T-cell (primary cell): ENCODE measurements around the gene PARVA. TPM values are rescaled to one million over a fixed set of nuclear protein-coding genes. Genes with fewer than 3 reads are reported as not detected.

Experiments used
- ATAC-seq, 4 experiments: fragments of 200-7000 bp in 3 of 4; fragments of 150-1000 bp in 1 of 4; cut with Tn5 transposase; replicated peaks in 1 of 4; 1 replicate in 3 of 4; 2 replicates in 1 of 4; pipeline ENCODE4 v1.10.0; 2021; ENCODE audit warnings: moderate library complexity in 3 of 4, mild to moderate bottlenecking in 2 of 4, moderate number of reproducible peaks in 1 of 4
- CTCF ChIA-PET, 2 donors: fragments of 300-600 bp; sonication (Branson Sonifier 250); formaldehyde crosslinking; loops; one replicate each; lab custom pipeline; 2022; ENCODE audit warnings: antibody characterized with exemption in 2 of 2; lab: Charles Lee
- POLR2A ChIA-PET, 2 donors: fragments of 300-600 bp; sonication (Branson Sonifier 250); formaldehyde crosslinking; loops; one replicate each; lab custom pipeline; 2022; ENCODE audit warnings: antibody characterized with exemption in 2 of 2; lab: Charles Lee
- DNase-seq, 35 experiments: peaks; one replicate each; pipeline versions ENCODE4 v3.0.0 to v3.0.0-alpha.2; 2013 to 2023
- H3K27ac ChIP-seq: one replicate; pipeline ENCODE4 v1.5.1; 2013; ENCODE audit warnings: low read length
- H3K27me3 ChIP-seq, 2 experiments: replicated peaks in 1 of 2; 1 replicate in 1 of 2; 2 replicates in 1 of 2; pipeline versions ENCODE4 v1.6.1 to v1.7.0; 2013; ENCODE audit warnings: low read length in 1 of 2, mixed read lengths in 1 of 2; ENCODE audit not compliant: control insufficient read depth in 2 of 2, insufficient read depth in 2 of 2; ENCODE audit errors: extremely low read depth in 1 of 2
- H3K36me3 ChIP-seq, 2 donors: 1 replicate in 1 of 2; 2 replicates in 1 of 2; pipeline versions ENCODE4 v1.6.1 to v1.7.0; 2013; ENCODE audit warnings: low read length in 1 of 2; ENCODE audit not compliant: control insufficient read depth in 2 of 2, insufficient read depth in 1 of 2; ENCODE audit errors: extremely low read depth in 1 of 2
- H3K4me1 ChIP-seq, 2 experiments: 1 replicate in 1 of 2; 2 replicates in 1 of 2; pipeline versions ENCODE4 v1.6.1 to v1.7.0; 2013; ENCODE audit warnings: low read length in 2 of 2, mixed read lengths in 1 of 2; ENCODE audit not compliant: insufficient read depth in 2 of 2, control insufficient read depth in 1 of 2; ENCODE audit errors: extremely low read depth in 1 of 2
- H3K4me3 ChIP-seq, 2 donors: 1 replicate in 1 of 2; 2 replicates in 1 of 2; pipeline versions ENCODE4 v1.5.1 to v1.7.0; 2013; ENCODE audit warnings: mild to moderate bottlenecking in 2 of 2, low read length in 1 of 2, moderate library complexity in 1 of 2; ENCODE audit not compliant: control insufficient read depth in 1 of 2; ENCODE audit errors: extremely low read depth in 1 of 2
- H3K9me3 ChIP-seq: 2 replicates; pipeline ENCODE4 v1.7.0; 2013
- H3K27ac Mint-ChIP-seq, 2 donors: one replicate each; pipeline ENCODE4 v1.8.0; 2020 to 2021; ENCODE audit warnings: mild to moderate bottlenecking in 2 of 2, mixed read lengths in 2 of 2
- H3K27me3 Mint-ChIP-seq, 2 donors: one replicate each; pipeline ENCODE4 v1.8.0; 2021 to 2022; ENCODE audit warnings: mixed read lengths in 2 of 2
- H3K36me3 Mint-ChIP-seq: one replicate; pipeline ENCODE4 v1.8.0; 2021; ENCODE audit warnings: mixed read lengths
- H3K4me1 Mint-ChIP-seq, 3 donors: one replicate each; pipeline ENCODE4 v1.8.0; 2020 to 2022; ENCODE audit warnings: mixed read lengths in 3 of 3, mild to moderate bottlenecking in 1 of 3
- H3K4me3 Mint-ChIP-seq, 3 donors: one replicate each; pipeline ENCODE4 v1.8.0; 2020 to 2022; ENCODE audit warnings: mild to moderate bottlenecking in 3 of 3, mixed read lengths in 3 of 3, moderate library complexity in 3 of 3
- H3K9me3 Mint-ChIP-seq, 3 donors: one replicate each; pipeline ENCODE4 v1.8.0; 2020 to 2022; ENCODE audit warnings: mixed read lengths in 3 of 3
- WGBS: methylation state at CpG from one replicate; pipeline ENCODE4 v1.1.5; 2013; ENCODE audit warnings: missing lambda C conversion rate; ENCODE audit not compliant: insufficient coverage; 5-methylcytosine and 5-hydroxymethylcytosine counted together
- total RNA-seq, 35 experiments: library from RNA in 6 of 35; stranded (reverse) in 6 of 35; fragments of 120-200 nt in 1 of 35; gene quantifications; one replicate each; pipeline versions ENCODE4 v1.2.1 to v1.2.4 and lab custom pipeline; 2013 to 2026

PARVA gene
- total RNA-seq, result under 1 TPM; 0.41 to 0.93 (median 0.75) TPM
- total RNA-seq (2013), result 1.1 TPM
- 0 to 1.2 (median 0.55) reads per million in 29 experiments for total RNA-seq (lab: John Stamatoyannopoulos, UW)

GRCh38 chr11:12377106-12377823 is at the start of gene PARVA:
TSS of gene PARVA (plus strand) at chr11:12377571. CDS start at chr11:12377648, 77 bp downstream.
- peak within 1 kb of the TSS; percentile 12 for H3K27ac ChIP-seq
- Mint-ChIP-seq H3K27me3 (peaks cover 19 to 34% of the 10 kb centered on the region in 2 donors), H3K4me1 (peaks cover 11 to 15% (median 13%) of the 10 kb centered on the region in 3 donors), H3K9me3 (peaks cover 0 to 9% (median 0%) of the 10 kb centered on the region in 3 donors), H3K27ac (peak within 1 kb of the TSS; percentile 25 to 66), H3K36me3 (no peaks in the 10 kb centered on the region), H3K4me3 (peak within 1 kb of the TSS; percentile 70 to 78 (median 77))
- ChIA-PET POLR2A (no interaction called here), CTCF (interaction anchor here (0.5 to 1.9 kb wide), 8 partner anchors 11 to 1091 kb away, joined by 3 to 11 read pairs (median 4); no protein-coding TSS in a partner anchor)
- WGBS, result 11% methylated on average over 55 of the region's 55 CpGs
- no peaks in the 10 kb centered on the region for H3K9me3 ChIP-seq
- peaks cover 2 to 13% of the 10 kb centered on the region in 2 experiments for H3K4me1 ChIP-seq
- H3K4me3 ChIP-seq, result peak within 1 kb of the TSS; percentile 43 to 62
- no peaks in the 10 kb centered on the region for H3K36me3 ChIP-seq
- peak in 3 of 4 experiments; percentile 26 to 38 (median 31) for ATAC-seq
- H3K27me3 ChIP-seq, result peaks cover 21 to 24% of the 10 kb centered on the region in 2 experiments
- DNase-seq, result peak in 1 of 35 experiments; percentile 12

- no peak overlapping the region for H3K4me3 ChIP-seq
- H3K27ac Mint-ChIP-seq, result no peak overlapping the region
- ChIA-PET POLR2A (no interaction called here), CTCF (interaction anchor here (0.6 to 4.7 kb wide), 3 partner anchors 561 to 762 kb away, joined by 5 to 94 read pairs (median 5); no protein-coding TSS in a partner anchor)
- peaks cover 0 to 3% of the 10 kb centered on the region in 2 experiments for H3K4me1 ChIP-seq
- H3K27me3 ChIP-seq, result no peaks in the 10 kb centered on the region
- peaks cover 11% of the 10 kb centered on the region for H3K36me3 Mint-ChIP-seq
- H3K4me3 Mint-ChIP-seq, result no peak overlapping the region
- no peaks in the 10 kb centered on the region for H3K27me3 Mint-ChIP-seq
- no peak for DNase-seq
- H3K9me3 ChIP-seq, result no peaks in the 10 kb centered on the region
- H3K36me3 ChIP-seq, result peaks cover 0 to 3% of the 10 kb centered on the region in 2 donors
- H3K9me3 Mint-ChIP-seq, result no peaks in the 10 kb centered on the region
- ATAC-seq, result no peak
- peaks cover 0 to 6% (median 5%) of the 10 kb centered on the region in 3 donors for H3K4me1 Mint-ChIP-seq
- WGBS, result 60% methylated on average over 1 of the region's 4 CpGs
- no peak overlapping the region for H3K27ac ChIP-seq
These were observed 48.2 kb upstream of the PARVA start for GRCh38 chr11:12329169-12329568.

GRCh38 chr11:12329797-12330196 is 47.6 kb upstream of the PARVA start:
- POLR2A ChIA-PET, result no interaction called here
- no peak for ATAC-seq
- no peaks in the 10 kb centered on the region for H3K27me3 Mint-ChIP-seq

GRCh38 chr11:12330485-12331231 is 46.7 kb upstream of the PARVA start:
- peaks cover 4% of the 10 kb centered on the region for H3K36me3 Mint-ChIP-seq
- CTCF ChIA-PET, result interaction anchor here (0.6 to 4.7 kb wide), 37 partner anchors 17 to 907 kb away, joined by 3 to 94 read pairs (median 4); no protein-coding TSS in a partner anchor
- ATAC-seq (no peak), DNase-seq (no peak)
- H3K27ac ChIP-seq, result no peak overlapping the region
- H3K4me3 Mint-ChIP-seq, result no peak overlapping the region
- H3K27ac Mint-ChIP-seq, result no peak overlapping the region
- no peaks in the 10 kb centered on the region for H3K27me3 ChIP-seq
- H3K4me1 ChIP-seq, result peaks cover 0 to 3% of the 10 kb centered on the region in 2 experiments
- H3K36me3 ChIP-seq, result peaks cover 0 to 2% of the 10 kb centered on the region in 2 donors
- peaks cover 0 to 6% (median 5%) of the 10 kb centered on the region in 3 donors for H3K4me1 Mint-ChIP-seq
- H3K27me3 Mint-ChIP-seq, result no peaks in the 10 kb centered on the region
- H3K9me3 ChIP-seq, result no peaks in the 10 kb centered on the region
- H3K4me3 ChIP-seq, result no peak overlapping the region
- 60% methylated on average over 2 of the region's 7 CpGs for WGBS
- no peaks in the 10 kb centered on the region for H3K9me3 Mint-ChIP-seq
- POLR2A ChIA-PET, result no interaction called here

More at GRCh38 chr11:12329797-12330196, 47.6 kb upstream of the PARVA start:
- H3K9me3 ChIP-seq, result no peaks in the 10 kb centered on the region
- H3K4me1 Mint-ChIP-seq, result peaks cover 0 to 6% (median 5%) of the 10 kb centered on the region in 3 donors
- peaks cover 5% of the 10 kb centered on the region for H3K36me3 Mint-ChIP-seq
- CTCF ChIA-PET, result interaction anchor here (0.6 to 4.7 kb wide), 10 partner anchors 47 to 882 kb away, joined by 3 to 94 read pairs (median 5); no protein-coding TSS in a partner anchor
- H3K4me1 ChIP-seq, result peaks cover 0 to 3% of the 10 kb centered on the region in 2 experiments
- H3K4me3 Mint-ChIP-seq, result no peak overlapping the region
- no peak overlapping the region for H3K27ac Mint-ChIP-seq
- peaks cover 0 to 2% of the 10 kb centered on the region in 2 donors for H3K36me3 ChIP-seq
- no peaks in the 10 kb centered on the region for H3K9me3 Mint-ChIP-seq
- no peak overlapping the region for H3K4me3 ChIP-seq
- no peak overlapping the region for H3K27ac ChIP-seq
- no peak for DNase-seq
- no peaks in the 10 kb centered on the region for H3K27me3 ChIP-seq
- no CpG with 5 or more reads among the region's 2 CpGs for WGBS

GRCh38 chr11:12331239-12331874 is 46.0 kb upstream of the PARVA start:
- 5% methylated on average over 4 of the region's 7 CpGs for WGBS
- ATAC-seq (peak in 3 of 4 experiments; percentile 37 to 58 (median 42)), DNase-seq (peak; percentile 24 to 83 (median 66))
- Histone ChIP-seq H3K27me3 (no peaks in the 10 kb centered on the region), H3K4me1 (peaks cover 0 to 3% of the 10 kb centered on the region in 2 experiments), H3K36me3 (peaks cover 0 to 2% of the 10 kb centered on the region in 2 donors), H3K4me3 (no peak overlapping the region), H3K9me3 (no peaks in the 10 kb centered on the region), H3K27ac (no peak overlapping the region)
- CTCF ChIA-PET, result interaction anchor here (0.6 to 4.7 kb wide), 34 partner anchors 17 to 907 kb away, joined by 3 to 94 read pairs (median 4); no protein-coding TSS in a partner anchor
- Mint-ChIP-seq H3K27ac (no peak overlapping the region), H3K27me3 (no peaks in the 10 kb centered on the region), H3K36me3 (peaks cover 2% of the 10 kb centered on the region), H3K4me3 (no peak overlapping the region), H3K4me1 (peaks cover 0 to 6% (median 5%) of the 10 kb centered on the region in 3 donors), H3K9me3 (no peaks in the 10 kb centered on the region)
- POLR2A ChIA-PET, result no interaction called here
